NB4 (cell line): ENCODE results near the gene GRSF1.

Experiments used
- DNase-seq: peaks from one replicate; pipeline ENCODE4 v3.0.0; 2010; ENCODE audit warnings: low read depth
- H3K4me3 ChIP-seq: one replicate; pipeline ENCODE4 v1.5.1; 2011; ENCODE audit warnings: mild to moderate bottlenecking, low read depth, low read length, moderate library complexity
- MYC ChIP-seq: IDR thresholded peaks from 2 replicates; pipeline ENCODE4 v1.6.1; 2011; ENCODE audit warnings: low read depth, low read length
- POLR2A ChIP-seq: IDR thresholded peaks from 2 replicates; pipeline ENCODE4 v1.6.1; 2011; ENCODE audit warnings: mild to moderate bottlenecking; ENCODE audit not compliant: insufficient read length; ENCODE audit errors: extremely low read depth
- TF ChIP-seq, protein P1 (sequence below): IDR thresholded peaks from one replicate; pipeline ENCODE4 v1.5.1; 2012; ENCODE audit warnings: low read depth, low read length
- TF ChIP-seq, protein P2 (sequence below): IDR thresholded peaks from 2 replicates; pipeline ENCODE4 v1.6.1; 2011; ENCODE audit warnings: low read depth, low read length

GRSF1 gene

DNA sequence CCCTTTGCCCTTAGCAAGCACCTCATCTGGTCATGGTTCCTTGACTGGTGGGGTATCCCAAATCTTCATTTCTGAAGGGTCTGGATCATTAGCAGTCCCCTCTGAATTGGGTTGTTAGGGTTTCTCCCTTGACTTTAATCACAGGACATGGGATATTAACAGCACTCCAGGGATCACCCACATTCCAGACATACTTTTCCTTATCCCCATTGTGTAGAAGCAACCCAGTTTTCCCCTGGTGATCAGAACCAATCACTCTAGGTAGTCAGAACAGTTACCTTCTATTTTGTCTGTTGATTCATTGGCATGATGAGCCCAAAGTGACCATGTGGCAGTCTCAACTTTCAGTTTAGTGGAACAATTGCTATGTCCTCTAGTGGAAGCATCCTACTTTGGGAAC is 29.1 kb upstream of the GRSF1 start:
- DNase-seq = no peak
- no peak overlapping the region for H3K4me3 ChIP-seq
- TF ChIP-seq POLR2A (no peak), MYC (no peak)

DNA sequence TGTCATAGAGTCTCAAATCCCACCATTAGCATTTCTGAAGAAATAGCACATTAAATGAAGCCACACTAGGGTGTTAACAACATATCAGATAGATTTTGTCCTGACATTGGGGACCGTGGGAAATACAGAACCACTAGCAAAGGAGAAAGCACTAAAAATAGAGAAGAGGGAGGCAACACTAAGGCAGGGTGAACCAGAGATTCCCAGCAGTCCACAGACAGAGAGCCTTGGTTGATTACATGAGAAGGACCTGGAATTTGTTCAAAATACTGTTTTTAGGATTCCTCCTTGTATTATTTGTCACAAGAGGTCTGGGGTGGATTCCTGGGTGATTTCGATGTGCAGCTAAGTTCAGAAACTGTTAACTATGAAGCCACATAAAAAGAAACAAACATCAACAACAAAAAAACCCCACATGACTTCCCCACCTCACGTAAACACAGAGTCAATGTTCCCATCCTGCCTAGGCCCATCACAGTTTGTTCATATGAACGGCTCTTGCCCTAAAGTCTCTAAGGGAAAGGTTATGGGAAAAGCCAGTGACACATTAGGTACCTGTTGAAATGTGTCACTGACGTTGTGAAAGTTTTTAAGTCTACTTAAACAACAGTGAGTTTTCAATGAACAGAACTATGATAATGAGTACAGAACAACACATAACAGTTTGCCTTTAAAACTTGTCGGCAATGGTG is 23.6 kb upstream of the GRSF1 start:
- TF ChIP-seq, protein P1, sequence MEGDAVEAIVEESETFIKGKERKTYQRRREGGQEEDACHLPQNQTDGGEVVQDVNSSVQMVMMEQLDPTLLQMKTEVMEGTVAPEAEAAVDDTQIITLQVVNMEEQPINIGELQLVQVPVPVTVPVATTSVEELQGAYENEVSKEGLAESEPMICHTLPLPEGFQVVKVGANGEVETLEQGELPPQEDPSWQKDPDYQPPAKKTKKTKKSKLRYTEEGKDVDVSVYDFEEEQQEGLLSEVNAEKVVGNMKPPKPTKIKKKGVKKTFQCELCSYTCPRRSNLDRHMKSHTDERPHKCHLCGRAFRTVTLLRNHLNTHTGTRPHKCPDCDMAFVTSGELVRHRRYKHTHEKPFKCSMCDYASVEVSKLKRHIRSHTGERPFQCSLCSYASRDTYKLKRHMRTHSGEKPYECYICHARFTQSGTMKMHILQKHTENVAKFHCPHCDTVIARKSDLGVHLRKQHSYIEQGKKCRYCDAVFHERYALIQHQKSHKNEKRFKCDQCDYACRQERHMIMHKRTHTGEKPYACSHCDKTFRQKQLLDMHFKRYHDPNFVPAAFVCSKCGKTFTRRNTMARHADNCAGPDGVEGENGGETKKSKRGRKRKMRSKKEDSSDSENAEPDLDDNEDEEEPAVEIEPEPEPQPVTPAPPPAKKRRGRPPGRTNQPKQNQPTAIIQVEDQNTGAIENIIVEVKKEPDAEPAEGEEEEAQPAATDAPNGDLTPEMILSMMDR = no peak
- TF ChIP-seq MYC = no peak
- TF ChIP-seq, protein P2, sequence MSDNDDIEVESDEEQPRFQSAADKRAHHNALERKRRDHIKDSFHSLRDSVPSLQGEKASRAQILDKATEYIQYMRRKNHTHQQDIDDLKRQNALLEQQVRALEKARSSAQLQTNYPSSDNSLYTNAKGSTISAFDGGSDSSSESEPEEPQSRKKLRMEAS = no peak
- no peak for TF ChIP-seq POLR2A
- no peak overlapping the region for H3K4me3 ChIP-seq
- no peak for DNase-seq

DNA sequence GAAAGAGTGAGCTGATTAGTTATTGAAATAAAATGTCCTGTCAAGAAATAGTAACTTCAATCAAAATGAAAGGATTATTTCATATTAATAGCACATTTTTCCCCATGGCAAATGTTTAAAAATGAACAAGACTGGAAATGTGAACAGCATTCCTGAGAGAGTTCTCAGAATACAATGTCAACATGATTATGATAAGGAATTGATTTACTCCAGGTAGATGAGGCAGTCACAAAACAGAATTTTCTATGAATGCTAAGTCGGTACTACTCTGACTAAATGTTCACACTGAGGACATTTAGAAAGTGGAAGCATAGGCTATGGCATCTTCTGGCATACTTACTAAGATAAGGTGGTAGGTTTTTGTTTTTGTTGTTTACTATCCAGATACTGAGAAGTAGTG is 19.4 kb upstream of the GRSF1 start:
- TF ChIP-seq, protein P2 = no peak
- TF ChIP-seq MYC (no peak), POLR2A (no peak)
- TF ChIP-seq, protein P1 = no peak
- no peak for DNase-seq
- H3K4me3 ChIP-seq = no peak overlapping the region

DNA sequence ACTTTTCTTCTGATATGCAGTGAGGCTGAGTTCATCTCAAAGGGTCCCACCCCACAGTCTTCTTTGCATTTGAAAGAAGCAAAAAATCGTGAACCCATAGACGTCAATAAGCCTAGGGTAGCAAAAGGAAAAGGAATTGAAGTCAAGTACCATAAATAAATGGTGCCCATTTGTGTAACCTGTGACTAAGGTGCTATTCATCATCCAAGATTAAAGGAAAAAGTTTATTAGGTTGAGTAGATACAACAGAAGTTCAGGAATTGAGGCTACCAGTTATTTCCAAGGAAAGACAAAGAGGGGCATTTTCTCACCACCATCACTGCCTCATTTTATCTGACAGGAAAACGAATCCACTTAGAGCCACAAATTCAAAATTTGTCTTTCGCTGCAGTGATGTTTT is 18.8 kb upstream of the GRSF1 start:
- H3K4me3 ChIP-seq = no peak overlapping the region
- DNase-seq = no peak
- no peak for TF ChIP-seq MYC
- TF ChIP-seq, protein P1 = no peak
- TF ChIP-seq, protein P2 = no peak
- TF ChIP-seq POLR2A = no peak

DNA sequence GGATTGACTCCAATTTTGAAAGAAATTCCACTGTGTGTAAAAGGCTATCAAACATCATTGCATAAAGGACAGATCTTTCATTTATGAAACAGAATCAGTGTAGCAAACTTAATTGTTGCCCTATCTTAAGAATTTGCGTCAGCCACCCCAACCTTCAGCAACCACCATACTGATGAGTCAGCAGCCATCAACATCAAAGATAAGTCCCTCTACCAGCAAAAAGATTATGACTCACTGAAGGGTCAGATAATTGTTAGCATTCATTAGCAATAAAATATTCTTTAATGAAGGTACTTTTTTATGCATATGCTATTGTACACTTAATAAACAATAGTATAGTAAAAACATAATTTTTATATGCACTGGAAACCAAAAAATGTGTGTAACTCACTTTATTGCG is 15.8 kb upstream of the GRSF1 start:
- no peak for DNase-seq
- no peak overlapping the region for H3K4me3 ChIP-seq

DNA sequence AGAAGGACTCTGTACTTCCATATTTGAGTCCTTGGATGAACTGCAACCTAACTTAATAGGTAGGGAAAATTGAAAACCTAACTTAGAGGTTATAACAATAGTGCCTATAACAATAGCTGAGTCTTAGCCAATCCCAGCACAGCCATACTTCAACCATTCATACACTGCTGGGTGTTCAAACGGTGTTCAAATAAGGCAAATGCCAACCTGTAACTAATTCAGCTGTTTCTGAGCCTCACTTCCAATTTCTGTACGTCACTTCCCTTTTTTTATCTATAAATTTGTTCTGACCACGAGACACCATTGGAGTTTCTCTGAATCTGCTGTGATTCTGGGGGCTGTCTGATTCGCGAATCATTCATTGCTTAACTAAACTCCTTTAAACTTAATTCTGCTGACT is 9.6 kb upstream of the GRSF1 start:
- TF ChIP-seq POLR2A (no peak), MYC (no peak)
- TF ChIP-seq, protein P1 = no peak
- TF ChIP-seq, protein P2 = no peak
- no peak overlapping the region for H3K4me3 ChIP-seq
- DNase-seq = peak; percentile 45

More for the DNA sequence above, 15.8 kb upstream of the GRSF1 start:
- TF ChIP-seq, protein P1 = no peak
- TF ChIP-seq MYC (no peak), POLR2A (no peak)
- TF ChIP-seq, protein P2 = no peak
